IPS-20b (cell line): Measurements from ENCODE around the gene DSTN.

ENCODE experiments used
- H3K27ac ChIP-seq: one replicate; pipeline ENCODE4 v1.5.1; 2013; ENCODE audit warnings: low read length
- H3K27me3 ChIP-seq: 2 replicates; pipeline ENCODE4 v1.6.1; 2013; ENCODE audit warnings: mild to moderate bottlenecking, low read length, inconsistent platforms; ENCODE audit not compliant: insufficient read depth
- H3K36me3 ChIP-seq: 2 replicates; pipeline ENCODE4 v1.6.1; 2013; ENCODE audit warnings: low read depth, mild to moderate bottlenecking, inconsistent platforms, low read length, moderate library complexity; ENCODE audit not compliant: insufficient read depth
- H3K4me1 ChIP-seq: 2 replicates; pipeline ENCODE4 v1.6.1; 2013; ENCODE audit warnings: mild to moderate bottlenecking, control low read depth, inconsistent platforms, low read length, moderate library complexity; ENCODE audit not compliant: insufficient read depth
- H3K4me3 ChIP-seq: 2 replicates; pipeline ENCODE4 v1.5.1; 2013; ENCODE audit warnings: mild to moderate bottlenecking, low read length, inconsistent platforms
- H3K9ac ChIP-seq: 2 replicates; pipeline ENCODE4 v1.6.1; 2013; ENCODE audit warnings: low read depth, mild to moderate bottlenecking, inconsistent platforms, low read length, moderate library complexity
- H3K9me3 ChIP-seq: 2 replicates; pipeline ENCODE4 v1.6.1; 2013; ENCODE audit warnings: mild to moderate bottlenecking, low read depth, low read length, inconsistent platforms; ENCODE audit not compliant: insufficient read depth

The DSTN gene

DNA sequence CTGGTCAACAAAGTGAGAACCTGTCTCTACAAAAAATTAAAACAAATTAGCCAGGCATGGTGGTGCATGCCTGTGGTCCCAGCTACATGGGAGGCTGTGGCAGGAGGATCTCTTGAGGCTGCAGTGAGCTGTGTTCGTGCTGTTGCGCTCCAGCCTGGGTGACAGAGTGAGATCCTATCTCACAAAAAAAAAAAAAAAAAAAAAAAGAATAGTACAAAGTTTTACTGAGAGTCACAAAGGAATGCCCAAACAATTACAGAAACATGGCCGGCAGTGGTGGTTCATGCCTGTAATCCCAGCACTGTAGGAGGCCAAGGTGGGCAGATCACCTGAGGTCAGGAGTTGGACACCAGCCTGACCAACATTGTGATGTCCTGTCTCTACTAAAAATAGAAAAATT is 14.8 kb upstream of the DSTN start:
- no peak overlapping the region for H3K9ac ChIP-seq
- no peak overlapping the region for H3K27ac ChIP-seq
- peaks cover 21% of the 10 kb centered on the region for H3K4me1 ChIP-seq
- H3K27me3 ChIP-seq: no peaks in the 10 kb centered on the region
- no peaks in the 10 kb centered on the region for H3K9me3 ChIP-seq
- H3K4me3 ChIP-seq: no peak overlapping the region
- no peaks in the 10 kb centered on the region for H3K36me3 ChIP-seq

DNA sequence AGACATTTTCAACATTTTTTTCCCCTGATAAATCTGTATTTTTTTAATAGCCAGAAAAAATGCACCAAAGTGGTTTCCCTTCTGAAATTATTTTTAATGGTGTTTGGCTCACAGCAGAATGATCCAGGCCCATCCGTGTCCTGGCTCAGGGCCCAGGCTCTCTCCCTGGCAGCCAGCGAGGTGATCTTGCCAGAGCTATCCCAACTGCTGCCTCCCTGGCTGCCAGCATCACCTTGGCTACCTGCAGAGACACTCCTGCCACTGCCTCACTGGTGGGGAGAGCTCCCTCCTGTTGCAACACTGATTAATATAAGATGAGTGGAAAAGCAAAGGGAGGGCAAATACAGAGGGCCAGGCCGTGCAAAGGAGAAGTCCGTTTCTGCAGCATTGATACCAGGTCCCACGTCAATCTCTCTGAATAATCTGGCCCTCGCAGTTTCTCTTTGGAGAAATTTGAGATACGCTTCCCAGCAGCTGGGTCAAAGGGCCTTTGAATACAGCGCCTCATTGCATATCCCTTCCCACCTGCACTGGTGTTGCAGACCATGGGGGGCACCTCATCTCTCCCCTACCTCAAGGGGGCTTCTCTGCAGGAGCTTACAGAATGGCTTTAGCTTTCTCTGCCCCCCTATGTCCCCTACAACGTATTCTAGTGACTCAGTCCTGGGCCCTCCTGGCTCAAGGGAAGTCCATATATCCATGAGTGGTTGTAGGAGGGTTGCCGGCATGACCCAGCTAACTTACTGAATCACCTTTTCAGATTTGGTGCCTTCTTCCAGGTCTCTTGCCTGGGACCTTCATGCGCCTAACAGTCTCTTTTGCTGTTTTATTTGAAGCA is 12.8 kb upstream of the DSTN start:
- H3K36me3 ChIP-seq: no peaks in the 10 kb centered on the region
- no peak overlapping the region for H3K27ac ChIP-seq
- H3K4me3 ChIP-seq: no peak overlapping the region
- no peaks in the 10 kb centered on the region for H3K27me3 ChIP-seq
- no peak overlapping the region for H3K9ac ChIP-seq
- H3K9me3 ChIP-seq: no peaks in the 10 kb centered on the region
- H3K4me1 ChIP-seq: peaks cover 21% of the 10 kb centered on the region

DNA sequence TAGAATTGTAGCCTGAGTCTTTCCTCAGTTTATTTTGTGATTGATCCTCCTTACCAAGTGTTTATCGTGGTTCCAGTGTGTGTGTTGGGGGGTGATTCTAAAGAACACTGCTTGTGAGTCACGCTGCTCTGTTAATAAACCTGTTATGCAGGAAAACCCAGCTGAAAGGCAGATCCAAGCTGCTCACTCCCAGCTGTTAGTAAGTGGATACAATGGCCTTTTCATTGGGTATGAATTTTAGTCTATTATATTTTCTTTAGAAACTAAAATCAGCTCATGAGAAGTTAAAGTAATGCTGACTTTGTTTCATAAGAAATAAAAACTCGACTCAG is 12.2 kb upstream of the DSTN start:
- Histone ChIP-seq H3K4me1 (peaks cover 21% of the 10 kb centered on the region), H3K9ac (no peak overlapping the region), H3K27me3 (no peaks in the 10 kb centered on the region), H3K4me3 (no peak overlapping the region), H3K27ac (no peak overlapping the region), H3K36me3 (no peaks in the 10 kb centered on the region), H3K9me3 (no peaks in the 10 kb centered on the region)

DNA sequence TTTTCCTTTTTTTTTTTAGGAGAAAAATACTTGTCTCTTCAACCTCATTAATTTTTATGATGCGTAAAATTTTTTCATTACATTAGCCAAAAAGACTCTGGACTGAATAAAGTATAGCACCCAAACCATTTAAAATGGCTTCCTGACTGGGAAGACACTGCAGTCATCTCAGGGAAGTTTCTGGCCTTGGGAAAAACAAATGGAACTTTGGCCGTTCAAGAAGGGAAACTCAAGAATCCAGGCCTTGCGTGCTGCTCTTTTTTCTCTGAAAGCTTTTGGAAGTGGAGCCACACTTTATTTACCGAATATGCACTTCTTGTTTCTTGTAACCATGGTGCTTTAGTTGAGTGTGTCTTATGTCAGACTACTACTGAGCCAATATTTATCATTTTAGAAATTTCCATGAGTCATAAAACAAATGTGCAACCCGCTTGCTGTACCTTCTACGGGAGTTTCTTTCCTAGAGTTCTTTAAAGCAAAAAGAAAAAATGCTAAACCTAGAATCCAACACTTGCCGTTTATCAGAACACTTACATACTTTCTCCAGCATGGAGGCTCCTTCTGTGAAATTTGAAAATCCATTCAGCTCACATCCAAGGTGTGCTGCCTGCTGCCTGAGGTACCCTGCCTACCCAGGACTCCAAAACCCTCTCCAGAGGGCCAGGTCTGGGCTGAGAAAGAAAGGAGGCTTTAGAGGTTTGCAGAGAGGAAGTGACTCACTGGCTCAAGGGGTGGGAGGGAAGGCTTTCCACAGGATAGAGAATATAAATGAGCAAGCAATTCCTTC is 11.5 kb upstream of the DSTN start:
- Histone ChIP-seq H3K4me1 (peaks cover 21% of the 10 kb centered on the region), H3K9me3 (no peaks in the 10 kb centered on the region), H3K4me3 (no peak overlapping the region), H3K27ac (peak overlapping the region; percentile 51), H3K36me3 (no peaks in the 10 kb centered on the region), H3K9ac (no peak overlapping the region), H3K27me3 (no peaks in the 10 kb centered on the region)

DNA sequence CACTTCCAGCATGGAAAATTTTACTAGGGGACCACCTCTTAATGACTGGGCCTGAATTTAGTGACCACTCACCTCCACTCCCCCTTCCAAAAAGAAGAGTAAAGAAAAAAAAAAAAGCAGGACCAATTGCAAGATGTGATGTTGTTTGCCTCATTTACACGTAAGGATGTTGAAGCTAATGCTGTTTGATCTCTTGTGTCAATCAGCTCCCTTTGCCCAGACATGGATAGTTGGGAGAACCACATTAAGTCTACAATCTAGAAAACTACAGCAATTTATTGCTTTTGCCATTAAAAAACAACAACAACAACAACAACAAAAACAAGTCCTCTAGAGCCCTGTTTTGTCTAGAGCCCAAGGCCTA is 11.0 kb upstream of the DSTN start:
- Histone ChIP-seq H3K9ac (no peak overlapping the region), H3K4me1 (peaks cover 21% of the 10 kb centered on the region), H3K27ac (no peak overlapping the region), H3K4me3 (no peak overlapping the region), H3K36me3 (no peaks in the 10 kb centered on the region), H3K9me3 (no peaks in the 10 kb centered on the region), H3K27me3 (no peaks in the 10 kb centered on the region)

DNA sequence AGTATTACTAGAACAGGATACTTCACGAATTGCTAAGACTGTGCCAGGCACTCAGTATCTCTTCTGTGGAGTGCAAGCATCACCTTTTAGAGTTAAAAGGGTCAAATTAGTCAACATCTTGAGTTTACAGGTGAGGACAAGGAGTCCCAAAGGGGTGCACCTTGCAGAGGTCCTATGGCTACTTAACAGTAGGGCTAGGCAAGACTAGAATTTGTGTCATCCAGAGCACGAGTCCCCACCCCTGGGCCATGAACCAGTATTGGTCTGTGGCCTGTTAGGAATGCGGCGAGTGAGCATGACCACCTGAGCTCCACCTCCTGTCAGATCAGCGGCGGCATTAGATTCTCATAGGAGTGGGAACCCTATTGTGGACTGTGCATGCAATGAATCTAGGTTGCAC is 10.5 kb upstream of the DSTN start:
- Histone ChIP-seq H3K4me1 (peaks cover 21% of the 10 kb centered on the region), H3K36me3 (no peaks in the 10 kb centered on the region), H3K9me3 (no peaks in the 10 kb centered on the region), H3K27ac (no peak overlapping the region), H3K9ac (no peak overlapping the region), H3K4me3 (no peak overlapping the region), H3K27me3 (no peaks in the 10 kb centered on the region)

DNA sequence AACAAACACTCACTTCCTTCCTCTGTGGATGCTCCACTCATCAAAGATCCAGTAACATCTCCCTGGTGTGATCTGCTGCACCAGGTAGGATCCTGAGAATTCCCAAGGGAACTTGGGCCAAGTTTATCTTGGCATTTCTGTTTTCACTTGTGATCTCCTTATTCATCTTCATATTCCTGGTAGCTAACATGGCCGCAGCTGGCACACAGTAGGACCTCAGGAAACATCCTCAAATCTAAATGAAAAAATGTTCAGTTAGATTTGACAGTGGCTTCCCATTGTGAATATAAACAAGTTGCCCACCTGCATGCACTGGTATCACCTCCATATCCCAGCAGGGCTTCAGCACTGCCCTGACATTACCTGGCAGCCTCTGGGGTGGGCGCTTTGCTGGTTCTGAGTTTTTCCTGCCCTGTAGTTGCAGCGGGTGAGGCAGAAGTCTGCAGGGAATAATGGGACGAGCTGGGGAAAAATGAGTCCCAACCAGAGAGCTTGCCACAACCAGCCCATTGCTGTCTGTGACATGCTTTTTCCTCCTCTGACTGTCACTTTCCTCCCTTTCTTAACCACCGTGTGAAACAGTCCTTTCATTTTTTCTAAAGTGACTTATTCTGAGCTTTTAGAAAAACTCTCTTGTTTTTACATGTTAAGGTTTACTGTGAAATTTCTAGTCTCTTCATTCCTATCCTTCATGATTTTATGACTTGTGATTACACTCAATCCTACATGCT is 9.4 kb upstream of the DSTN start:
- H3K9me3 ChIP-seq: no peaks in the 10 kb centered on the region
- no peak overlapping the region for H3K4me3 ChIP-seq
- H3K9ac ChIP-seq: no peak overlapping the region
- no peaks in the 10 kb centered on the region for H3K36me3 ChIP-seq
- no peak overlapping the region for H3K27ac ChIP-seq
- no peaks in the 10 kb centered on the region for H3K27me3 ChIP-seq
- peaks cover 21% of the 10 kb centered on the region for H3K4me1 ChIP-seq

DNA sequence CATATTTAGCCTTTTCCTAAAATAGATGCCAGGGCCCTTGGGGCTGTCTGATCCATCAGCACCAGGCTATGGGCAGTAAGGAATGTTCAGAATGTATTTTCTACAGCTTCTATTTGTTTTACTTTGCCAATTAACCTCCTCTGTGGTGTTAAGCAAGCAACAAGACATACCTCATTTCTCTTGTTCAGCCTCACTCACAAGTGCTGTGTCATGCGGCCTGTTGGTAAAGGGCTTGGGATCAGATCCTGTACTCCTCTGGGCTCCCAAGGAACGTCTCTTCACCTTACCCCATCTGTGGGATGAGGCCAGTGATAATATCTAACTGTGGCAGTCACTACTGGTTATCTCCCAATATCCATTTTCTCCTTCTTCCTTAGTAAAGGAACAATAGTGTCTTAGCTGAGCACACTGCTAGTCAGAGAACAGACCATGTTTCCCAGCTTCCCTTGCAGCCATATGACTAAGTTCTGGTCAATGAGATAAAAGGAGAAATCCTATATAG is 7.0 kb upstream of the DSTN start:
- Histone ChIP-seq H3K4me1 (peaks cover 14% of the 10 kb centered on the region; the same call in 1 of the 2 replicates), H3K4me3 (no peak overlapping the region), H3K9ac (no peak overlapping the region), H3K9me3 (no peaks in the 10 kb centered on the region), H3K27me3 (no peaks in the 10 kb centered on the region), H3K27ac (no peak overlapping the region), H3K36me3 (no peaks in the 10 kb centered on the region)

DNA sequence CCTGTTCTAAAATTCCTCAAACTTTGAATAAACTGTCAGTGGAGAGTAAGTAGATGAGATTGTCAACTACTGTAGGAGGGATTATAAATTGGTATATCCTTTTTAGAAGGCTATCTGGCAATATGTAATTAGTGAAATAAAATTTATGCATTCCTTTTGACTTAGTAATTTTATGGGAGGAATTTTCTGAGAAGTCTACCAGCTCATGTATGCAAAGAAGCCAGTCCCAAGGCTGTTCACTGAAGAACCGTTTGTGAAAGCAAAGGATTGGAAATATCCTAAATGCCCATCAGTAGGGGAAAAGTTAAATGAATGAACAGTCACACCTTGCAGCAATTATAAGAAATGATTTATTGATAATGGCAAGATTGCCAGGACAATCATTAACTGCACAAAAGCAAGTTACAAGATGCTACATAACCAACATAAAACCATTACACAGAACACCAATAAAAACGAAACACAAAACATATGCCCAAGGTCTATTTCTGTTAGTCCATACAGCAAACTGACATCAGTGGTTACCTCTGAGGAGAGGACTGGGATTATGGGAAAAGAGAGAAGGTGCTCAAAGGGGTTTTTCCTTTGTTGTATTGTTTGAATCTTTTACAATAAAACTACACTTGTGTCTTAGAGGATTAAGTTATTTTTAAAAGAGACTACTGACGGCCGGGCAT is 4.6 kb upstream of the DSTN start:
- Histone ChIP-seq H3K9ac (no peak overlapping the region), H3K4me3 (no peak overlapping the region), H3K36me3 (no peaks in the 10 kb centered on the region), H3K27ac (no peak overlapping the region), H3K4me1 (peaks cover 5% of the 10 kb centered on the region; the same call in 1 of the 2 replicates), H3K27me3 (no peaks in the 10 kb centered on the region), H3K9me3 (no peaks in the 10 kb centered on the region)

DNA sequence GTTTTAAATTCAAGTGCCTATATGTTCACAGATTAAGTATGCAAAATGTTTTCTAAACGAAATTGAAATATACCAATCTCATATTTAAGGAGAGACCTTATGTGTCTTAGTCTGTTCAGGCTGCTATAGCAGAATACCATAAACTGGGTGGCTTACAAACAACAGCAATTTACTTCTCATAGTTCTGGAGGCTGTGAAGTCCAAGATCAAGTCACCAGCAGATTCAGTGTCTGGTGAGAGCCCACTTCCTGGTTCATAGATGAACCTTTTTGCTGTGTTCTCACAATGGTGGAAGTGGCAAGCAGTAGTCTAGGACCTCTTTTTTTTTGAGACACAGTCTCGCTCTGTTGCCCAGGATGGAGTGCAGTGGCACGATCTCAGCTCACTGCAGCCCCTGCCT is 3.5 kb upstream of the DSTN start:
- Histone ChIP-seq H3K9ac (no peak overlapping the region), H3K27ac (no peak overlapping the region), H3K27me3 (no peaks in the 10 kb centered on the region), H3K4me3 (no peak overlapping the region), H3K9me3 (no peaks in the 10 kb centered on the region), H3K36me3 (no peaks in the 10 kb centered on the region), H3K4me1 (peaks cover 8% of the 10 kb centered on the region; the same call in 1 of the 2 replicates)

DNA sequence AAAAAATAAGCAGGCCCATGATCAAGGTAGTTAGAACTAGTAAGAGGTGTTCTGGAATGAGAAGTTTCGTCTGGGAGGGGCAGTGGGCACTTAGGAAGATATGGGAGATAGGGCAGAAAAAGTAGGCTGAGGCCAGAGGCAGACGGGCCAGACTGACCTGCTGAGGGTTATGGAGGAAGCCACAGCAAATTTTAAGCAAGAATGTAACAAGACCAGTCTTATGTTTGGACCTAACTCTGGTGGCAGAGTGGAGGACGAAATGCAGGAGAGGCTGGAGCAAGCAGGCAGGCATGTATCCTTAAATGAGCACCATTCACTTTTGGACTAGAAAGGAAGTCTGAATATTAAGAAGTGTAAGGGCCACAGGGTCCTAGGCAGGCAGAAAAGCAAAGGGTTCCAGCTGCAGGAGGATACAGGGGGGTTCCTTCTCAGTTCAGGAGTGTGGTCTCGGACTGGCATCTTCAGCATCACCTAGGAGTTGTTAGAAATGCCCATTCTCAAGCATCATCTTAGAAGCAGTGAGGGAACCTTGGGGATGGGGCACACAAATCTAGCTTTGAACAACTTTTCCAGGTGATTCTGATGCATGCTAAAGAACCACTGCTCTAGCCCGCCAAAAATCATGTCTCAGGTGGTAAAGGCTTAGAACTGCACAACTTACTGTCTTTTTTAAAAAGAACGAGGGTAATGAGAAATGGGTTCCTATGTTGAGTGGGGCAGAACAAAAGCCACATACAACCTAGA is 1.7 kb upstream of the DSTN start:
- Histone ChIP-seq H3K4me1 (peaks cover 25% of the 10 kb centered on the region), H3K27me3 (no peaks in the 10 kb centered on the region), H3K9me3 (no peaks in the 10 kb centered on the region), H3K4me3 (peak overlapping the region; percentile 86), H3K9ac (peak overlapping the region; percentile 91), H3K36me3 (no peaks in the 10 kb centered on the region), H3K27ac (peak overlapping the region; percentile 93)
